ENCODE results near the gene PCNX2. TPM values are rescaled to one million over a fixed set of nuclear protein-coding genes. Genes with fewer than 3 reads are reported as not detected.

The PCNX2 gene
- total RNA-seq, 2 donors from 2014 or later = 8.4 to 23.2 TPM

DNA sequence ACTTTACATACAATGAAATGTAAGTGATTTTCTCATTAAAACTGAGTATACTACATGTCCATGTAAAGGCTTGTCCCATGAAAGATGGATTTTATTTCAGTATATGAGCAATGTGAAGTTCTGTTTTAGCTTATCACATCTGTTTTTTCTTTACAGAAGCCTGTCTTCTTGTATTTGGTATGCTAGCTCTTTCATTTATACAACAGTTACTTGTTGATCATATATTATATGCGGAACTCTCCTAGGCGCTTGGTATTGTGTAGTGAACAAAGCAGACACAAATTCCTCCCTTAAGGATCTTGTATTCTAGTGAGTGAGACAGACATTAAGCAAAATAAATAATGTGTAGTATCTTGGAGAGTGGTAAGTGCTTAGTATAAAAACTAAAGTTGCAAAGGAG is 42.6 kb upstream of the PCNX2 start:
- WGBS = 98% methylated on average over 2 of the region's 2 CpGs

DNA sequence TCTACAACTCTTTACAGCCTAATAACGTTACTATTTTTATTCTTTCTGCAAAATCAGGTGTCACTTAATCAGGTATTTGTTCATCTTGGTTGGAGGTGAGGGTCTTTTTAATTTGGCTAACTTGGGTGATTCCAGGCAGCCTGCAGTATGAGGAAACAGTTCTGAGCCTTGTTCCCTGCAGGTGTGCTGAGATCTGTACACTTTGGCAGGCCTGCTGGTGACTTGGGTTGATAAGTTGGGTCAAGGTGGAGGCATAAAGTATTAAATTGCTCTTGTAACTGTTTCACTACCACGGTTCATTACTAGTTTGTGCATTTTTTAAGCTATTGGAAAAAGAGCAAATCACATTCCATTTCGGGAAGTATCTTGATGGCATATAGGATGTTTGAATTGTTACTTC is 42.0 kb upstream of the PCNX2 start:
- WGBS = 81% methylated on average over 3 of the region's 3 CpGs
- Histone ChIP-seq H3K9me3 (no peaks in the 10 kb centered on the region), H3K4me1 (replicated peaks) (no peaks in the 10 kb centered on the region), H3K36me3 (no peaks in the 10 kb centered on the region), H3K27me3 (replicated peaks; ENCODE audit: insufficient read depth) (no peaks in the 10 kb centered on the region), H3K27ac (no peak overlapping the region), H3K4me3 (no peak overlapping the region)
- intact Hi-C loops (cut with DNase I) = no loop called here
- TF ChIP-seq, protein P1, sequence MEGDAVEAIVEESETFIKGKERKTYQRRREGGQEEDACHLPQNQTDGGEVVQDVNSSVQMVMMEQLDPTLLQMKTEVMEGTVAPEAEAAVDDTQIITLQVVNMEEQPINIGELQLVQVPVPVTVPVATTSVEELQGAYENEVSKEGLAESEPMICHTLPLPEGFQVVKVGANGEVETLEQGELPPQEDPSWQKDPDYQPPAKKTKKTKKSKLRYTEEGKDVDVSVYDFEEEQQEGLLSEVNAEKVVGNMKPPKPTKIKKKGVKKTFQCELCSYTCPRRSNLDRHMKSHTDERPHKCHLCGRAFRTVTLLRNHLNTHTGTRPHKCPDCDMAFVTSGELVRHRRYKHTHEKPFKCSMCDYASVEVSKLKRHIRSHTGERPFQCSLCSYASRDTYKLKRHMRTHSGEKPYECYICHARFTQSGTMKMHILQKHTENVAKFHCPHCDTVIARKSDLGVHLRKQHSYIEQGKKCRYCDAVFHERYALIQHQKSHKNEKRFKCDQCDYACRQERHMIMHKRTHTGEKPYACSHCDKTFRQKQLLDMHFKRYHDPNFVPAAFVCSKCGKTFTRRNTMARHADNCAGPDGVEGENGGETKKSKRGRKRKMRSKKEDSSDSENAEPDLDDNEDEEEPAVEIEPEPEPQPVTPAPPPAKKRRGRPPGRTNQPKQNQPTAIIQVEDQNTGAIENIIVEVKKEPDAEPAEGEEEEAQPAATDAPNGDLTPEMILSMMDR (IDR thresholded peaks at IDR 0.05) = no peak
- TF ChIP-seq POLR2AphosphoS5 (IDR thresholded peaks at IDR 0.05) (no peak), POLR2A (IDR thresholded peaks at IDR 0.05) (no peak)
- DNase-seq (ENCODE audit: low spot score) = no peak

More for the DNA sequence above, 42.6 kb upstream of the PCNX2 start:
- no peaks in the 10 kb centered on the region for H3K4me1 ChIP-seq (replicated peaks)
- TF ChIP-seq, protein P1 (IDR thresholded peaks at IDR 0.05) = no peak
- no peak for TF ChIP-seq POLR2A (IDR thresholded peaks at IDR 0.05)
- TF ChIP-seq POLR2AphosphoS5 (IDR thresholded peaks at IDR 0.05) = no peak
- intact Hi-C loops (cut with DNase I) = no loop called here
- H3K36me3 ChIP-seq = no peaks in the 10 kb centered on the region
- no peaks in the 10 kb centered on the region for H3K27me3 ChIP-seq (replicated peaks; ENCODE audit: insufficient read depth)
- H3K27ac ChIP-seq = no peak overlapping the region
- no peak for DNase-seq (ENCODE audit: low spot score)
- no peak overlapping the region for H3K4me3 ChIP-seq
- H3K9me3 ChIP-seq = no peaks in the 10 kb centered on the region

DNA sequence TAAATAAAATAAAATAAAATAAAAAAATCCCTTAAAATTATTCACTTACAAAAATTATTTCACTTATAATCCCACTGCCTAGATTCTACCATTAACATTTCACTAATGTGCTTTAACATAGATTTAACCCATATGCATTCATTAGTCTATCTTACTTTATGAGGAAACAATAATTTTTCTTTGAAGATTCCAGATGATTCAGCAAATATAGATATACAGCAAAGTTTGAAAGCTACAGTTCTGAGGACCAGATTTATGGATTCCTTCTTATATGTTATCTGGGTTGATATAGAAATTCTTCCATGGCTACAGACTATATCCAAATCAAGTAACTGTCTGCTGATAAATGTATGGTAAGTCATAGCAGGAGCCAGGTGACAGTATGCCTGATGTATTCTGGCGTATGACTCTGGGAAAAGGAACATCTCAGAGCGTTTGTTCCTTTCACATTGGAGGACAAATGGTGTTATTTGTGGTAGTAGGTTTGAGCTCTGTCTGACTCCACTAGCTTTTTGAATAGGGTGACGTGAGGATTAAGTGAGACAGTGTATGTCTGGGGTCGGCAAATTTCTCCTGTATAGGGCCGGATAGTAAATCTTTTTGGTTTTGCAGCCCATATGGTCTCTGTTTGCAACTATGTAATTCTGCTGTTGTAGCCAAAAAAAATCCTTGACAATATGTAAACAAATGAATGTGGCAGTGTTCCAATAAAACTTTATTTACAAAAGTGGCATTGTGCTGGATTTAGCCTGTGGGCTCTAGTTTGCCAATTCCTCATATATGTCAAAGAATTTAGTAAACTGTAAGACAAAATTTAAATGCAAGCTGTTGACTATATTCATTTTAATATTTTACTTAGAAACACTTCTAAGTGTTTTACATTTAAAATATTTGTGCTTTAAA is 41.3 kb upstream of the PCNX2 start:
- no peaks in the 10 kb centered on the region for H3K27me3 ChIP-seq (replicated peaks; ENCODE audit: insufficient read depth)
- H3K4me3 ChIP-seq = no peak overlapping the region
- intact Hi-C loops (cut with DNase I) = no loop called here
- no peak overlapping the region for H3K27ac ChIP-seq
- TF ChIP-seq, protein P1 (IDR thresholded peaks at IDR 0.05) = no peak
- DNase-seq (ENCODE audit: low spot score) = no peak
- no peaks in the 10 kb centered on the region for H3K9me3 ChIP-seq
- no peaks in the 10 kb centered on the region for H3K4me1 ChIP-seq (replicated peaks)
- 94% methylated on average over 5 of the region's 5 CpGs for WGBS
- no peaks in the 10 kb centered on the region for H3K36me3 ChIP-seq

DNA sequence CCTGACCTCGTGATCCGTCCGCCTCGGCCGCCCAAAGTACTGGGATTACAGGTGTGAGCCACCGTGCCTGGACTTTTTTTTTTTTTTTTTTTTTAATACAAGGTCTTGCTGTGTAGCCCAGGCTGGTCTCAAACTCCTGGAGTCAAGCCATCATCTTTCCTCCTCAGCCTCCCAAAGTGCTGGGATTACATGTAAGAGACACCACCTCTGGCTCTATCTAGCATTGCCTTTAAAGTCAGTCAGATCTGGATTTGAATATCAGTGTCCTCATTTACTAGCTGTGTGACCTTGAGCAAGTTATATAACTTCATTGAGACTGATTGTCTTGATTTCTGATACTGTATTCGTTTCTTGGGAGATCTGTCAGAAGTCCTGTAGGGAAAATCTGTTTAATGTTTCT is 38.6 kb upstream of the PCNX2 start:
- Histone ChIP-seq H3K4me1 (replicated peaks) (no peaks in the 10 kb centered on the region), H3K27me3 (replicated peaks; ENCODE audit: insufficient read depth) (no peaks in the 10 kb centered on the region), H3K36me3 (no peaks in the 10 kb centered on the region), H3K9me3 (no peaks in the 10 kb centered on the region), H3K4me3 (no peak overlapping the region), H3K27ac (no peak overlapping the region)
- no peak for DNase-seq (ENCODE audit: low spot score)
- 88% methylated on average over 7 of the region's 7 CpGs for WGBS
- intact Hi-C loops (cut with DNase I) = no loop called here
- TF ChIP-seq, protein P1 (IDR thresholded peaks at IDR 0.05) = no peak
- TF ChIP-seq POLR2A (IDR thresholded peaks at IDR 0.05) (no peak), POLR2AphosphoS5 (IDR thresholded peaks at IDR 0.05) (no peak)

DNA sequence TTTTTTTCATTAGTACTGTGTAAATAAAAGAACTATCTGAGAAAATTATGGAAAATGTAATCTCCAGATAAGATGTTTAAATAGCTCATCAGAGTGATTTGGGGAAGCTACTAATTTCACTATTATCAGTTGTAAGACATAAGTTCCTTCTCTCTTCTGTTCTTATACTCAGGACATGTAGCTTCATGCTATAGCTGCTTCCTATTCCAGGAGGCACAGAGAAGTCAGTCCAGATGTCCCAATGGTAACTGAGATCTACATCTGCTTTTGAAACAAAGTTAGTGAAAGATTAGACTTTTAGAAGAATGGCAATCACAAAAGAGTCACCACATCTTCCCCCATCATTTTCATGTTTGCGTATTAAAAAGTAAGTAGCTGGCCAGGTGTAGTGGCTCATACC is 37.6 kb upstream of the PCNX2 start:
- TF ChIP-seq, protein P1 (IDR thresholded peaks at IDR 0.05) = no peak
- no peak overlapping the region for H3K27ac ChIP-seq
- WGBS = 100% methylated on average over 1 of the region's 1 CpG
- H3K36me3 ChIP-seq = no peaks in the 10 kb centered on the region
- DNase-seq (ENCODE audit: low spot score) = no peak
- H3K9me3 ChIP-seq = no peaks in the 10 kb centered on the region
- intact Hi-C loops (cut with DNase I) = no loop called here
- H3K4me1 ChIP-seq (replicated peaks) = no peaks in the 10 kb centered on the region
- H3K27me3 ChIP-seq (replicated peaks; ENCODE audit: insufficient read depth) = no peaks in the 10 kb centered on the region
- H3K4me3 ChIP-seq = no peak overlapping the region

Data from prostate gland (tissue), 2 donors.